Right kidney (tissue), 9 donors: Measurements from ENCODE around the gene MAP3K13.

Source experiments
- DNase-seq: peaks from one replicate; pipeline ENCODE4 v3.0.0-alpha.2; 2016
- long read RNA-seq, 8 donors: transcript quantifications; one replicate each; lab custom pipeline, GENCODE V29; 2026

Gene MAP3K13
- long read RNA-seq, donor 1, transcript MAP3K13-212 (3 exons, 1,681 nt) = major isoform, 34 of 58 reads
- long read RNA-seq, donor 1, transcript MAP3K13-207 (2 exons, 388 nt) = minor isoform, 7 of 58 reads
- long read RNA-seq, donor 1, partial matches to known transcripts = 5 of 58 reads
- long read RNA-seq, donor 1, other reads (novel, unspliced or antisense) = 12 of 58 reads
- long read RNA-seq, donor 2, transcript MAP3K13-207 (2 exons, 388 nt) = minor isoform, 5 of 26 reads
- long read RNA-seq, donor 2, transcript MAP3K13-212 (3 exons, 1,681 nt) = major isoform, 21 of 26 reads
- long read RNA-seq, donor 2, partial matches to known transcripts = 0 of 26 reads
- long read RNA-seq, donor 2, other reads (novel, unspliced or antisense) = 0 of 26 reads
- long read RNA-seq, donor 3, transcript MAP3K13-212 (3 exons, 1,681 nt) = major isoform, 18 of 27 reads
- long read RNA-seq, donor 3, partial matches to known transcripts = 6 of 27 reads
- long read RNA-seq, donor 3, other reads (novel, unspliced or antisense) = 0 of 27 reads
- long read RNA-seq, donor 4, transcript MAP3K13-212 (3 exons, 1,681 nt) = major isoform, 28 of 53 reads
- long read RNA-seq, donor 4, partial matches to known transcripts = 21 of 53 reads
- long read RNA-seq, donor 4, other reads (novel, unspliced or antisense) = 0 of 53 reads
- long read RNA-seq, donor 5, transcript MAP3K13-207 (2 exons, 388 nt) = minor isoform, 7 of 81 reads
- long read RNA-seq, donor 5, transcript MAP3K13-212 (3 exons, 1,681 nt) = major isoform, 49 of 81 reads
- long read RNA-seq, donor 5, partial matches to known transcripts = 25 of 81 reads
- long read RNA-seq, donor 5, other reads (novel, unspliced or antisense) = 0 of 81 reads
- long read RNA-seq, donor 6, transcript MAP3K13-207 (2 exons, 388 nt) = minor isoform, 9 of 75 reads
- long read RNA-seq, donor 6, transcript MAP3K13-212 (3 exons, 1,681 nt) = major isoform, 34 of 75 reads
- long read RNA-seq, donor 6, partial matches to known transcripts = 20 of 75 reads
- long read RNA-seq, donor 6, other reads (novel, unspliced or antisense) = 12 of 75 reads
- long read RNA-seq, donor 7, transcript MAP3K13-207 (2 exons, 388 nt) = minor isoform, 8 of 119 reads
- long read RNA-seq, donor 7, transcript MAP3K13-212 (3 exons, 1,681 nt) = major isoform, 50 of 119 reads
- long read RNA-seq, donor 7, partial matches to known transcripts = 53 of 119 reads
- long read RNA-seq, donor 7, other reads (novel, unspliced or antisense) = 8 of 119 reads
- long read RNA-seq, donor 8, transcript MAP3K13-212 (3 exons, 1,681 nt) = major isoform, 30 of 52 reads
- long read RNA-seq, donor 8, transcript MAP3K13-207 (2 exons, 388 nt) = minor isoform, 7 of 52 reads
- long read RNA-seq, donor 8, partial matches to known transcripts = 15 of 52 reads
- long read RNA-seq, donor 8, other reads (novel, unspliced or antisense) = 0 of 52 reads

GRCh38 chr3:185362850-185363661 lies at the start of gene MAP3K13:
MAP3K13 (plus strand) TSS chr3:185363136; CDS start chr3:185428582, 65,446 bp downstream.
- DNase-seq = peak; percentile 79

DNA sequence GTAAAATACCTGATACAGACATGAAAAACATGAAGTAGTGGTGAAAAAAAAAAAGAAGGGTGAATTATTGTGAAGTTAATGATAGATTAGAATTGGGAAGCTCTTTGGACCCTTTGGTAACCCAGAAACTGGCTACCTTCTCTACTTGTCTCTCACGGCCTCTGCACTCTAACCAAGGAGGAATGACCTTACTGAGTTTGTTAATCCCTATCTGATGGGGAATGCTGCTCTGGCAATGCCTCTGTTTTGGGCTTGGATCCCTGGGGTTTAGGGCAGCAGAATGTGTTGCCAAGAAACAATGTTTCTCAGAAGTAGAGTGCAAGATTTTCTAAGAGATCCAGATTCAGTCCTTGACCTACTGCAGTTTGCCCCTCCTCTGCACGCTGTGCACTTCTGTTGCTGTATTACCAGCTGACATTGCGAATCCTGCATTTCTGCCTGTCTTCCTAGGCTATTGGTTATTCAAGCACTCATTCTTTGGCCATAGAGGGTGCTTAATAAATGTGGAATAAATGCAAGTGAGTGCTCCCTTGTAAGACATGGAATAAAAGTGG lies 49.2 kb upstream of the MAP3K13 start:
- no peak for DNase-seq

DNA sequence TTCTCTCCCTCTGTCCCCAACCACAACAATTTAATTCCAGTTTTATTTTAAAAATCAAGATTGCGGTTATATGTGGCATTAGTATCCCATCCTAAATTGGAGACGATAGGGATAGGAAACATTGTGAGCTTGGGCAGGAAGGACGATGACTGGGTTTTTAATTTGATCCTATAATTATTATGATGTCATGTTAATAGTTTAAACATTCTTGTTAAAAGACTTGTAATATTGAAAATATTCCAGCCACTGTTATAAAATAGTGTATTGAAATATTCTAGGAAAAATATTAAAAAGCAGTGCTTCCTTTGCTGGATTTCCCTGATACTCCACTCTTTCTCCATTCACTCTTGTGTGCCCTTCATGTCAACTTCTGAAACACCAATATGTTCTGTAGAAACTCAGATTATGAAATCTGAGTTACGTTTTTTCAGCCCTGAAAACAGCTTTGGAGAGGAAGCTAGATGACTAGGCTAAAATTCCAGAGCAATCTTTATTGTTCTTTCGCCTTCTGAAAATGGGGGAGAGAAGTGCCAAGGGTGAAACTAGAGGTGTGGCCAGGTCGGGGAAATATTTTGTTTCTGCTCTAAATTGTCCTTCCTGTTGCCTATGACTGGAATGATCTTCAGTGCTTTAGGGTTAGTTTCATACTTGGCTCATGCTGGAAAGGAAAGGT lies 46.1 kb upstream of the MAP3K13 start:
- DNase-seq = no peak

- DNase-seq = no peak
Measured at GRCh38 chr3:185317674-185318073, 45.3 kb upstream of the MAP3K13 start.

- DNase-seq = no peak
Measured at GRCh38 chr3:185318141-185318540, 44.8 kb upstream of the MAP3K13 start.

GRCh38 chr3:185319801-185320200 lies 43.1 kb upstream of the MAP3K13 start:
- no peak for DNase-seq

- DNase-seq = no peak
Measured at GRCh38 chr3:185320949-185321348, 42.0 kb upstream of the MAP3K13 start.

DNA sequence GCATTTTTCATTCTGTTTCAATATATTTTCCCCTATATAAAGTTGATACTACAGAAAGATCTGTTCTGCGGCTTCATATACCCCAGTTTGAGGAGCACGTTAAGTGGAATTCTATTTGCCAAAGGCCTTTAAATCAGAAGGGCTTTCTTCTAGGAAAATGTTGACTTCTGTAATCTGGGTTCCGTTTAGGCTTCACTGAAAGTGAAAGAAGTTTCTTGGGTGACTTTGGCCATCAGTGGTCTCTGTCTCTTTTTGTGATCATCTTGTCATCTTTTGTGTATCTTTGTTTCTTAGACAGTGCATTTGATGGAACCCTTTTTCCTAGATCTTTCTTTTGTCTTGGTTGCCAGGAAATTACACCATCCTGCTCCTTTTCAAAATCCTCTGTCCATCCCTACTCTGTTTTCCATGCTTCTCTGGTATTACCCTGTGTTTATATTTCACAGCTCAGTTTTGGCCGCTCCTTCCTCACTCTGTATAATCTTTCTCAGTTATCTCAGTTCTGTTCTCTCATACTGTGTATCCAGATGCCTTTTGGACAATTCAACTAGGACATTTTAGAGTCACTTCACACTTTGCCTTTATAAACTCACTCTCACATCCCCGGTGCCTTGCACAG lies 40.7 kb upstream of the MAP3K13 start:
- DNase-seq = no peak

- no peak for DNase-seq
Measured at GRCh38 chr3:185325946-185326791, 36.8 kb upstream of the MAP3K13 start.

DNA sequence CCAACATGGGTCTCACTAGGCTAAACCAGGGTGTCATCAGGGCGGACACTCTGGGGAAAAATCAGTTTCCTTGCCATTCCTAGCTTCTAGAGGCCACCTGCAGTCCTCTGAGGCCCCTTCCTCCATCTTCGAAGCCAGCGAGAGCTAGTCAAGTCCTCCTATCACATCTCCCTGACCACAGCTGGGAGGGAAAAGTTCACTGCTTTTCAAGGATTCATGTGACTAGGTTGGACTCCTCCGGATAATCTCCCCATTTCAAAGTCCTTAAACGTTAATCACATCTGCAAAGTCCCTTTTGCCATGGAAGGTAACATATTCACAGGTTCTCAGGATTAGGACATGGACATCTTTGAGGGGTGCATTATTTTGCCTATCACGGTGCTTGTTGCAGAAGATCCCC lies 35.9 kb upstream of the MAP3K13 start:
- no peak for DNase-seq

DNA sequence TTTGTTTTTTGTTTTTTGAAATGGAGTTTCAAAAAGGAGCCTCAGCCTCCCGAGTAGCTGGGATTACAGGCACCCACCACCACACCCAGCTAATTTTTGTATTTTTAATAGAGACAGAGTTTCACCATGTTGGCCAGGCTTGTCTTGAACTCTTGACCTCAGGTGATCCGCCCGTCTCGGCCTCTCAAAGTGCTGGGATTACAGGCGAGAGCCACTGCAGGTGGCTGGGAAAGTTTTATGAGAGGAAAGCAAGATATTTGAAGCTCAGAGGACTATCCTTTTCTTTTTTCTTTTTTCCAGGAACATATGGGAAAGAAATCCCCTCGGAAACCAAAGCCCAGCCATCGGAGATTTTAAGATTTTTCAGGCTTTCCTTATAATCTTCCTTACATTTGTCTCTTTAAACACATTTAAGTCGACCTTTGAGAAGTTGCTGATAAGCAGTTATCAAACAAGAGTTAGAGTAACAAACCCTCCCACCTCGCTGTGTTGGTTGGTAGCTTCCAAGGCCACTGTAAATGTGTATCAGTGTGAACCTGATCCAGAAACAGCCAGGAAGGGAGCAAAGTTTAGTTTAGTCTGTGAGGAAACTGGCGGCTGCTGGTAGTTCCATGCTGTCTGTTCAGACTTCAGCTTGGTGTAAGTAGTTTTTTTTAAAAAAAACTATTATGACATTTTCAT lies 34.5 kb upstream of the MAP3K13 start:
- peak; percentile 35 for DNase-seq

DNA sequence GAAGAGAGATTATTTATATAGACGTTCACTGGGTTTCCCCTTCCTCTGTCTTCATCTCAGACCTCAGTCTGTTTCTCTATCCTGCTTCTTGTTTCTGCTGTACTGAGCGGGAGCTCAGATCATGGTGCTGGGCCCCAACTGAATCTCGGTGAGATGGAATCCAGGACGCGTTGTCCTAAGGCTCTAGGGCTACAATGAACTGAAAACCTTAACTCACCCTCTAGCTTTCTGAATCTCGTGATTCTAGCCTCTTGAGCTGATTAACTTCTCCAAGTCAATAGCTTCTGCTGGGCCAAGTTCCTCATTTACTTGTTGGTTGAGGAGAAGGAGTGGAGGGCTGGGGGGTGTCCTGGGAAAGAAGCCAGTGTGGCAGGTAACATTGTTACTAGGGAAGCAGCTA lies 32.7 kb upstream of the MAP3K13 start:
- no peak for DNase-seq

DNA sequence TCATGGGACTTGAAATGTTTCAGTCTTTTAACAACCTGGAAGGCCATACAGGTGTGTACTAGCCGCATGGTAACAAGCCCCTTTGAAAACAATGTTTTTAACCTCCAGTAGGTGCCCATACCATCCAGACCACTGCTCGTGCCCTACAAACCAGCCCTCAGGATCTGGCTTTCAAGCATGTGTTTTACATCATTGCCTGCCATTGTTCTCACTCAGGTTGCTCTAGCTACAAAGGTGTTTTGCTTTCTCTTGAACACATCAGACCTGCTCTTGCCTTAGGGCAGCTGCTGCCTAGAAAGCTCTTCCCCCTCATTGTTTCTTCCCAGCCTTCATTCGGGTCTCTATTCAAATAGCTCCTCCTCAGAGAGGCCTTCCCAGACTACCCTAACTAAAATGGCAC lies 32.3 kb upstream of the MAP3K13 start:
- no peak for DNase-seq

GRCh38 chr3:185332026-185332735 lies 30.8 kb upstream of the MAP3K13 start:
- DNase-seq = no peak

GRCh38 chr3:185335799-185336198 lies 27.1 kb upstream of the MAP3K13 start:
- no peak for DNase-seq

DNA sequence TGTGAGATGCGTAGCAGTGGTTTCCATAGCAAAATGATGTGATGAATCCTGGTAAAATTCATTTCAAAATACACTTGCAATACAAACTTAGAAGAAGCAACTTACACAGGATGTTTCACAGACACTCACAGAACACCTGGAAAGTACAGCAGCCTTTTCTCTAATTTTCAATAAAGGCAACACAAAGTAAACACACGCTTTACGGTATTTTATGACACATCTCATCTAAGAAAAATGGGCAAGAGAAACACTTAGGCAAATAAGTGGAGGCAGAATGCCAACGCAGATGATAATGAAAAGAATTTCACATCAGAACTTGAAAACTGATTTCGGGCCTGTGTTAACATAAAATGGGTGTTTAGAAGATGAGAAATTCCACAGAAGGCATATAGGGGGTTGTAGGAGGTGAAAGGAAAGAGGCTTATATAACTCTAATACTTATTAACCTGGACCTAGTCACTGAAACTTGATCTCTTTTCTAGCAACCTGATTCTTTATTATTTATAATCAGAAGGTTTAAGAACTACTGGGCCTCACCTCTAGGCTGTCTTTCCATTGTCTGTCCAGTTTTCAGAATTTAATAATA lies 25.6 kb upstream of the MAP3K13 start:
- no peak for DNase-seq

DNA sequence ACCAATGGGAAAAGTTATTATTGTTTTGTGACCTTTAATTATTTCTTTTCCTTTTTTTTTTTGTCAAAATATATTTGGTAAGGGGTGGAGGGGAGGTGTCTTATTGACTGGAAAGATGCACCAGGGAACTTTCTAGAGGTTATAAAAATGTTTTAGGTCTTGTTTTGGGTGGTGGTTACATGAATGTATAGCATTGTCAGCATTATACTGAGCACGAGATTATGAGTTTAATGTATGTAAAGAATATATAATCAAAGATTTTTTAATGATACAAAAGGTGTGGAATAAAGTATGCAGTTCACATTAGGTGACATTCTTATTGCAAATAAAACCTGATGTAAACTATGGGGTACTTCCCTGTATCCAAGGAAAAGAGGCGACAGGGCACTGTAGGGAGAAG lies 23.0 kb upstream of the MAP3K13 start:
- DNase-seq = no peak
